CD4-positive, alpha-beta T cell treated with Interferon gamma for 1 hour (primary cell): ENCODE data around the gene AGBL1.
"Not testable (repeated sequence)": the region's sequence is repeated elsewhere in the genome, so short reads cannot be mapped to it uniquely, and the experiment has no call there.

Source experiments
- DNase-seq: peaks from one replicate; pipeline ENCODE4 v3.0.0-alpha.2; 2020

Gene AGBL1

DNA sequence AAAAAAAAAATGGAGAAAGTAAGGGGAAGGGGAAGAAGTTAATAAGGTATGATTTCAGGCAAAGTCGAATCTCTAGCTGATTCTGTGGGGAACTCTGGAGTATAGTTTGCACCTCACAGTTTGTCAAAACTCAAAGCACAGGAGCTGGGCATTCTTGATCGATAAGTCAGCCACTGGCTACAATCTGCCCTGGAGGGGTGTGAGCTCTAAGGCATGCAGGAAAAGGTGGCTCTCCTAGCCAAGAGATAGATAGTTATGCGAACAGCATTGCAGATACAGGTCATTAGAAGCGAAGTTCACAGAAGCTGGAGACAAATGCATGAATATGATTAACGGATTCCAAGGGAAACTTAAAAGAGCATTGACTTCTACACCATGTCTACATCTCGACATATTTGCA, 952.6 kb downstream of the AGBL1 start:
- DNase-seq: no peak

DNA sequence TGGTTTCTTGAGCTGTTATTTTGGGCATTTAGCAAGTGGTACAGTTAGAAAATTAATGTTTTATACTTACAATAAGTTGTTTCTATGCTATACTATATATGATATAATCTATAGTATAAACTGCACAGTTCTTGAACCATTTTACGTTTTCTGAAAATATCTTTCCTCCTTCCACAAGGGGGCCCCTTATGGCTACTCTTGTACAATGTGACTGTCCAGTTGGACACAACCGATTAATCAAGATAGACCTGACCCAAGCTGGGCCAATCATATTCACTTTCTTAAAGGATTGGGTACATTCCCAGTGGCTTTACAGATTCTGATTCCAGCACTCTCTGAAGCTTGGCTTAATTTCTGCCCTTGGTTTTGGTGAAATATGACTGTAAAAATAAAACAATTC, 953.4 kb downstream of the AGBL1 start:
- no peak for DNase-seq

DNA sequence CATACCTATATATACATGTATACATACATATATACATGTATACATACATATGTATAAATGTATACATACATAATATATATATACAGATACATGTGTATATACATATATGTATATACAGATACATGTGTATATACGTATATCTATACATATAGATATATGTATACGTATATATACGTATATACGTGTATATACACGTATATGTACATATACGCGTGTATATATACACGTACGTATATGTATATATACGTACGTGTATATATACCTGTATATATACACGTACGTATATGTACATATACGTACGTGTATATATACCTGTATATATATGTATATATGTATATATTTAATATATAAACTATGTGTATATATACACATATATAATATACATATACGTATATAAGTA, 955.2 kb downstream of the AGBL1 start:
- no peak for DNase-seq

DNA sequence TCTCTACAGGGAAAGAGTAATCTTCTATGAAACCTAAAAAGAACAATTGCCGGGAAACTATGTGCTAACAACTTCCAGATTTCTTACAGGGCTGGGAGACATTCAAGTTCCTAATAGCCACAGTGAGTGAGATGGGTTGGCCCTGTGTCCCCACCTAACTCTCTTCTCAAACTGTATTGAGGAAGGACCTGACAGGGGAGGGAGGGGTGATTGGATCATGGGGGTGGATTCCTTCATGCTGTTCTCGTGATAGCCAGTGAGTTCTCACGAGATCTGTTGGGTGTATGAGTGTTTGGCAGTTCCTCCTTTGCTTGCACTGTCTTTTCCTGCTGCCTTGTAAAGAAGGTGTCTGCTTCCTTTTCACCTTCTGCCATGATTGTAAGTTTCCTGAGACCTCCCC, 958.7 kb downstream of the AGBL1 start:
- DNase-seq: no peak

DNA sequence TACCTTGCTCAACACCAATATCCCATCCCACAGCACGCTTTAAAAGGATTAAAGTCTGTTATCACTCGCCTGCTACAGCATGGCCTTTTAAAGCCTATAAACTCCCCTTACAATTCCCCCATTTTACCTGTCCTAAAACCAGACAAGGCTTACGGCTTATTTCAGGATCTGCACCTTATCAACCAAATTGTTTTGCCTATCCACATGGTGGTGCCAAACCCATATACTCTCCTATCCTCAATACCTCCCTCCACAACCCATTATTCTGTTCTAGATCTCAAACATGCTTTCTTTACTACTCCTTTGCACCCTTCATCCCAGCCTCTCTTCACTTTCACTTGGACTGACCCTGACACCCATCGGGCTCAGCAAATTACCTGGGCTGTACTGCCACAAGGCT, 962.9 kb downstream of the AGBL1 start:
- DNase-seq: not testable (repeated sequence)

DNA sequence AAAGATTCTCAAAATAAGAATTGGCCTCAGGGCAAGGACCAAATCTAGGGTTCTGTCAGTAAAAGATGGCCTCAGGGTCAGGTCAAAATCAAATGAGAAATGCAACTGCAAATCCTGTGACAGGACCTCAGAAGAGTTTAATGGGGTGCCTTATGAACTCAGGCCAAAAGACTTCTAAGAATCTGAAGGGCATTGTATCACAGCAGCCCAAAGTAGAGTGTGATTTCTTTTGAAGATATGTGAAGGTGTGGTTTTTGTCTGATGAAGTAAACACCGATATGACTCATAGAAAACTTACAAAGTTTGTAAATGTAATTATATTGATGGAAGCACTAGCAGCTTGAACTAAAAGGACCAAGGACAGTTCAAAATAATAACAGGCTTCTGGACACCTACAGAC, 966.1 kb downstream of the AGBL1 start:
- DNase-seq: no peak

DNA sequence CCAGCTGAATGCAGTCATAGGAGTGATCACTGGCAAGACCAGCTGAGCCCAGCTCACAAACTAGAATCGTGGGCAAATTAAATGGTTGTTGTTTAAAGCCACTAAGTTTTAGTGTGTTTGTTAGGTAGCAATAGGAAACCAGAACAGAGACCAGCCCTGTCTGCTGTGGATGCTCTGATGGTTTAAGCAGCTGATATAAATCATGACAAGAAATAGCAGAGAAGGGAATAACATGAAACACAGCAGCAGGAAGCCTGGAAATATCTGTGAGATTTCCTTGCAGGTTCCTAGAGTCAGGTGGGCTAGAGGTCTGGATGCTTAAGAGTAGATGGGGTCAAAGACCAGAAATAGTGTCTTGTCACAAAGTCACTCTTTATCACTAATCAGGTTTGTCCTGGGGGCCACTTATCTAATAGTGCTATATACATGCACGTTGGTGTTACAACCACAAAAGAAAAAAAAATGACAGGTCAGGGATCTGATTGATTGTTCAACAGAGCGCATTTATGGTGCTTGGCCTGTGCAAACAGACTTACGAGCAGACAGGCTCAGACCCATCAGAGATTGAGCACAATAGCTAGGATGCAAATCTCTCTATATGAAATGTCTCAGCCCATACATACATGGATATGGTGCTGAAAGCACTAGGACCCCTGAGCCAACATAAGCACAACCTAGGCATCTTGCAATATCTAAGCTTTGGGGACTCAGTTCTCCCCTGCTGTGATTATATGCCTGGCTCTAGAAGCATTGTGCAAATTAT, 967.7 kb downstream of the AGBL1 start:
- DNase-seq: no peak
